CD4-positive, alpha-beta T cell treated with Interleukin-15 for 4 hours (primary cell): Measurements from ENCODE around the gene LDLR.

ENCODE experiments used
- DNase-seq: peaks from one replicate; pipeline ENCODE4 v3.0.0-alpha.2; 2020; ENCODE audit warnings: low spot score

LDLR gene

GRCh38 chr19:11089254-11090013 is at the start of gene LDLR:
Gene LDLR (plus strand): TSS chr19:11089463. CDS start chr19:11089549, 86 bp downstream.
- DNase-seq = peak; percentile 84

- DNase-seq = no peak
These were observed 48.1 kb upstream of the LDLR start for GRCh38 chr19:11041194-11041593.

GRCh38 chr19:11041966-11042627 is 47.2 kb upstream of the LDLR start:
- no peak for DNase-seq

- no peak for DNase-seq
These were observed 44.8 kb upstream of the LDLR start for GRCh38 chr19:11044431-11044830.

- DNase-seq = no peak
These were observed 43.7 kb upstream of the LDLR start for GRCh38 chr19:11045536-11045935.

GRCh38 chr19:11046605-11047354 is 42.5 kb upstream of the LDLR start:
- no peak for DNase-seq

- no peak for DNase-seq
These were observed 41.4 kb upstream of the LDLR start for GRCh38 chr19:11047866-11048265.

- no peak for DNase-seq
These were observed 38.7 kb upstream of the LDLR start for GRCh38 chr19:11050323-11051114.

- DNase-seq = no peak
These were observed 35.5 kb upstream of the LDLR start for GRCh38 chr19:11053817-11054195.

- no peak for DNase-seq
These were observed 35.1 kb upstream of the LDLR start for GRCh38 chr19:11054200-11054599.

GRCh38 chr19:11054628-11055027 is 34.6 kb upstream of the LDLR start:
- no peak for DNase-seq

GRCh38 chr19:11058246-11059030 is 30.8 kb upstream of the LDLR start:
- DNase-seq = no peak

- DNase-seq = no peak
These were observed 29.5 kb upstream of the LDLR start for GRCh38 chr19:11059511-11060358.

GRCh38 chr19:11061952-11062351 is 27.3 kb upstream of the LDLR start:
- no peak for DNase-seq

- DNase-seq = no peak
These were observed 25.8 kb upstream of the LDLR start for GRCh38 chr19:11063434-11063833.

GRCh38 chr19:11064831-11065303 is 24.4 kb upstream of the LDLR start:
- no peak for DNase-seq

GRCh38 chr19:11066326-11066725 is 22.9 kb upstream of the LDLR start:
- DNase-seq = no peak

GRCh38 chr19:11067356-11068113 is 21.7 kb upstream of the LDLR start:
- no peak for DNase-seq

GRCh38 chr19:11069561-11069960 is 19.7 kb upstream of the LDLR start:
- no peak for DNase-seq

GRCh38 chr19:11070123-11070522 is 19.1 kb upstream of the LDLR start:
- no peak for DNase-seq
